Epithelial cell of esophagus (primary cell): ENCODE results near the gene PLXNA1.

Experiments used
- DNase-seq: peaks from one replicate; pipeline ENCODE4 v3.0.0; 2010; ENCODE audit warnings: low read depth
- H3K4me3 ChIP-seq: 2 replicates; pipeline ENCODE4 v1.5.1; 2011; ENCODE audit warnings: mild to moderate bottlenecking, low read length, control low read depth
- CTCF ChIP-seq: IDR thresholded peaks from 2 replicates; pipeline ENCODE4 v1.5.1; 2011; ENCODE audit warnings: low read depth, mild to moderate bottlenecking, low read length, control low read depth, inconsistent platforms; ENCODE audit not compliant: insufficient read depth; ENCODE audit errors: missing control alignments

PLXNA1 gene

GRCh38 chr3:126997455-126998038 is 14.6 kb downstream of the PLXNA1 start:
- H3K4me3 ChIP-seq = no peak overlapping the region
- no peak for TF ChIP-seq CTCF
- no peak for DNase-seq

- no peak overlapping the region for H3K4me3 ChIP-seq
- no peak for DNase-seq
- no peak for TF ChIP-seq CTCF
Measured at GRCh38 chr3:126998320-126998719, 15.4 kb downstream of the PLXNA1 start.

GRCh38 chr3:126998728-126999127 is 15.8 kb downstream of the PLXNA1 start:
- TF ChIP-seq CTCF = no peak
- no peak overlapping the region for H3K4me3 ChIP-seq
- DNase-seq = peak; percentile 46

- no peak for TF ChIP-seq CTCF
- DNase-seq = no peak
- H3K4me3 ChIP-seq = no peak overlapping the region
Measured at GRCh38 chr3:126999383-126999782, 16.5 kb downstream of the PLXNA1 start.

- no peak for DNase-seq
- H3K4me3 ChIP-seq = no peak overlapping the region
- no peak for TF ChIP-seq CTCF
Measured at GRCh38 chr3:127000119-127000518, 17.2 kb downstream of the PLXNA1 start.

GRCh38 chr3:127000761-127001160 is 17.8 kb downstream of the PLXNA1 start:
- no peak for DNase-seq
- no peak for TF ChIP-seq CTCF
- no peak overlapping the region for H3K4me3 ChIP-seq

GRCh38 chr3:127001486-127002194 is 18.7 kb downstream of the PLXNA1 start:
- no peak overlapping the region for H3K4me3 ChIP-seq

More at GRCh38 chr3:127001486-127002194, 18.7 kb downstream of the PLXNA1 start:
- DNase-seq = no peak
- TF ChIP-seq CTCF = no peak
